Heart left ventricle (tissue), 16 donors: ENCODE measurements around the gene PLCB4. TPM values are rescaled to one million over a fixed set of nuclear protein-coding genes. Genes with fewer than 3 reads are reported as not detected.
"Not testable (repeated sequence)": the region's sequence is repeated elsewhere in the genome, so short reads cannot be mapped to it uniquely, and the experiment has no call there.

Experiments
- ATAC-seq, 4 donors: fragments of 200-7000 bp; cut with Tn5 transposase; one replicate each; pipeline ENCODE4 v1.9.1; 2020 to 2022; ENCODE audit warnings: moderate library complexity in 4 of 4, mild to moderate bottlenecking in 3 of 4, moderate number of reproducible peaks in 1 of 4
- DNase-seq, 5 donors: peaks; one replicate each; pipeline ENCODE4 v3.0.0-alpha.2; 2020
- H3K27ac ChIP-seq, 12 donors: fragments of 200-600 bp; sonication (generic) in 4 of 12; one replicate each; pipeline versions ENCODE4 v1.5.0 to v1.8.0; 2016 to 2022; ENCODE audit warnings: mild to moderate bottlenecking in 2 of 12
- H3K27me3 ChIP-seq, 9 donors: fragments of 200-600 bp; sonication (generic) in 2 of 9; one replicate each; pipeline versions ENCODE4 v1.5.1 to v1.8.0; 2016 to 2022; ENCODE audit warnings: mild to moderate bottlenecking in 3 of 9
- H3K36me3 ChIP-seq, 9 donors: fragments of 200-600 bp; sonication (generic) in 2 of 9; one replicate each; pipeline versions ENCODE4 v1.5.0 to v1.8.0; 2018 to 2022; ENCODE audit warnings: mild to moderate bottlenecking in 2 of 9
- H3K4me1 ChIP-seq, 12 donors: fragments of 200-600 bp; sonication (generic) in 4 of 12; one replicate each; pipeline versions ENCODE4 v1.5.0 to v1.8.0; 2016 to 2022; ENCODE audit warnings: mild to moderate bottlenecking in 3 of 12
- H3K4me3 ChIP-seq, 12 donors: fragments of 200-600 bp; sonication (generic) in 4 of 12; one replicate each; pipeline versions ENCODE4 v1.5.0 to v1.8.0; 2017 to 2022; ENCODE audit warnings: mild to moderate bottlenecking in 9 of 12, moderate library complexity in 4 of 12
- H3K9me3 ChIP-seq, 12 donors: fragments of 200-600 bp; sonication (generic) in 4 of 12; one replicate each; pipeline versions ENCODE4 v1.5.0 to v1.8.0; 2016 to 2022; ENCODE audit warnings: mild to moderate bottlenecking in 1 of 12
- POLR2A ChIP-seq, 2 donors: fragments of 450-650 bp; IDR thresholded peaks; one replicate each; pipeline ENCODE4 v1.6.1; 2017; ENCODE audit warnings: antibody characterized with exemption in 2 of 2, mild to moderate bottlenecking in 2 of 2, moderate library complexity in 2 of 2
- WGBS, 4 donors: extraction: QIAGEN DNeasy Blood & Tissue Kit in 2 of 4; methylation state at CpG; one replicate each; pipeline versions ENCODE4 v1.1.5 to v1.1.7; 2013 to 2018; 5-methylcytosine and 5-hydroxymethylcytosine counted together
- intact Hi-C, 10 donors: fragments of 100-400 bp; cut with DNase I; formaldehyde crosslinking; loops; one replicate each; pipeline versions ENCODE4 v1.11.1 to v1.14.2; 2022
- polyA plus RNA-seq, 2 donors: library from polyadenylated mRNA; stranded (reverse); fragments of 200-250 nt; gene quantifications; one replicate each; pipeline ENCODE4 v1.2.3, GENCODE V29; 2013
- total RNA-seq, 9 donors: library from RNA; depleted of rRNA in 2 of 9; stranded (reverse); fragments of >200 nt in 2 of 9; fragmentation: NEBNext Ultra II Directional in 3 of 9; extraction: Animal tissue kit (Norgen Biotek cat#: 25700) in 3 of 9; gene quantifications; one replicate each; pipeline versions ENCODE4 v1.1.0 to v1.2.4, GENCODE V29; 2016 to 2023
- TF ChIP-seq, protein P1 (sequence below), 12 donors: fragments of 200-600 bp; sonication (generic) in 4 of 12; IDR thresholded peaks; one replicate each; pipeline versions ENCODE4 v1.5.0 to v1.8.0; 2018 to 2022; ENCODE audit warnings: antibody characterized with exemption in 12 of 12, mild to moderate bottlenecking in 5 of 12
- donor health status: ischemic (EF 13 %, LVEDD 7.1; RV severe dilation, severe dysfunction).
- donor health status: healthy with polysubstance abuse.
- donor health status: DM: no; HTN: yes; CAD: no.
- donor health status: DM: no; HTN: no; CAD: no.
- donor health status: ischemic (EF 25% LVEDD 6.9; RV normal size, moderate dysfunction).
- donor health status: ischemic (EF 25% LVEDD 5.7; RV mildly dilated, moderate dysfunction).
- donor health status: healthy.
- donor health status: DM: yes; HTN: yes; CAD: no.
- donor health status: ischemic (EF 35%, LVEDD 5.7; RV mildly dilated, moderate dysfunction).
- donor health status: nonischemic (EF 11% LVEDD 7.7; RV severe dilation, severe dysfunction).
- donor health status: DM: yes; HTN: yes; CAD: no.
- donor health status: PGD.
- donor health status: ischemic (EF 29% LVEDD 5.4; RV normal size, mild dysfunction).
- donor health status: nonischemic (EF 23%, LVEDD 6.1; RV moderate dilation, normal function).

PLCB4 gene
- total and polyA plus RNA-seq, 11 donors = 8.4 to 31.8 (median 18.5) TPM

DNA sequence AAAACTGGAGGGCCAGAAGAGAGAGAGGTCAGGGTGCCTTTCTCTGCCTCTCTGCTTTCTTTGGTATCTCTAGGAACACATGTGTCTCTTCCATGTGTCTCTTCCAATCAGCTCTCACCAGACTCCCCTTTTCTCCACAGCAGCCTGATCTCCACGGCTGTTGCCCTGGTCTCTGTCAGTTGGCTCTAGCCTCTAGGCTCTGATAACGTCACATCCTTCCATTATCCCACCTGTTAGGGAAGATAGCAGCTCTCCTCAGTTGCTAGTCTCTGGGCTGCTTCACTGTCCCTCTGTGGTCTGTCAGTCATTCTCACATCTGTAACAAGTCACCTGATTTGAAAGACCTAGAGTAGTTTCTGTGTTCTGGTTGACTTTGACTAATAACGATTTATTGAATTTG lies 80.2 kb downstream of the PLCB4 start:
- Histone ChIP-seq H3K9me3 (peaks cover 0 to 13% (median 5%) of the 10 kb centered on the region in 12 donors), H3K36me3 (peaks cover 0 to 5% (median 0%) of the 10 kb centered on the region in 9 donors), H3K4me3 (no peak overlapping the region), H3K27me3 (no peaks in the 10 kb centered on the region), H3K4me1 (peaks cover 0 to 48% (median 28%) of the 10 kb centered on the region in 12 donors), H3K27ac (no peak overlapping the region)
- WGBS, 4 donors = 77 to 82% (median 78%) methylated on average over 3 of the region's 3 CpGs
- ATAC-seq (no peak), DNase-seq (no peak)
- TF ChIP-seq POLR2A (IDR thresholded peaks at IDR 0.05) = no peak
- TF ChIP-seq, protein P1, sequence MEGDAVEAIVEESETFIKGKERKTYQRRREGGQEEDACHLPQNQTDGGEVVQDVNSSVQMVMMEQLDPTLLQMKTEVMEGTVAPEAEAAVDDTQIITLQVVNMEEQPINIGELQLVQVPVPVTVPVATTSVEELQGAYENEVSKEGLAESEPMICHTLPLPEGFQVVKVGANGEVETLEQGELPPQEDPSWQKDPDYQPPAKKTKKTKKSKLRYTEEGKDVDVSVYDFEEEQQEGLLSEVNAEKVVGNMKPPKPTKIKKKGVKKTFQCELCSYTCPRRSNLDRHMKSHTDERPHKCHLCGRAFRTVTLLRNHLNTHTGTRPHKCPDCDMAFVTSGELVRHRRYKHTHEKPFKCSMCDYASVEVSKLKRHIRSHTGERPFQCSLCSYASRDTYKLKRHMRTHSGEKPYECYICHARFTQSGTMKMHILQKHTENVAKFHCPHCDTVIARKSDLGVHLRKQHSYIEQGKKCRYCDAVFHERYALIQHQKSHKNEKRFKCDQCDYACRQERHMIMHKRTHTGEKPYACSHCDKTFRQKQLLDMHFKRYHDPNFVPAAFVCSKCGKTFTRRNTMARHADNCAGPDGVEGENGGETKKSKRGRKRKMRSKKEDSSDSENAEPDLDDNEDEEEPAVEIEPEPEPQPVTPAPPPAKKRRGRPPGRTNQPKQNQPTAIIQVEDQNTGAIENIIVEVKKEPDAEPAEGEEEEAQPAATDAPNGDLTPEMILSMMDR (IDR thresholded peaks at IDR 0.05) = no peak
- intact Hi-C loops = loop anchor here in 1 of 10 donors (10.0 kb wide), 1 partner anchor 74 kb away; no protein-coding TSS in a partner anchor

DNA sequence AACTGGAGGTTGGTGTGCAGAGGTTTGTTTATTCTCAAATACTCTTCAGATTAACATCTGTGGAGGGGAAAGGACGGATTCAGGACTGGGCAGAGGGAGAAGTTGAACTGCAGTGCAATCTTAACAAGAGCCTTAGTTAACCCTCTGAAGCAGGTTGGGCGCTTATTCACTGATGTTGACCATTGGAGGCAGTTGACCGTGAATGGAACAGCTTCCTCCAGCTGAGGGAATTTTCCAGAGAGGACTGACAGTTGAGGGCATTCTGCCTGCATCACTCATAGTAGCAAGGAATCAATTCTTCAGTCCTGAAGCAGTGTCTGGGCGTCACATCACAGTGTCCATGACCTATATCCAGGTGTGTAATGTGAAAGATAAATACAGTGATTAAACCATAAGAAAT lies 80.9 kb downstream of the PLCB4 start:
- ATAC-seq (no peak), DNase-seq (no peak)
- no peak overlapping the region for H3K27ac ChIP-seq
- intact Hi-C loops = loop anchor here in 1 of 10 donors (10.0 kb wide), 1 partner anchor 75 kb away; no protein-coding TSS in a partner anchor
- no peak overlapping the region for H3K4me3 ChIP-seq
- H3K36me3 ChIP-seq = peaks cover 0 to 5% (median 0%) of the 10 kb centered on the region in 9 donors
- H3K27me3 ChIP-seq = no peaks in the 10 kb centered on the region
- peaks cover 0 to 43% (median 26%) of the 10 kb centered on the region in 12 donors for H3K4me1 ChIP-seq
- WGBS, 4 donors = 82 to 89% (median 86%) methylated on average over 4 of the region's 4 CpGs
- H3K9me3 ChIP-seq = peaks cover 0 to 13% (median 5%) of the 10 kb centered on the region in 12 donors
- TF ChIP-seq, protein P1 (IDR thresholded peaks at IDR 0.05) = no peak
- TF ChIP-seq POLR2A (IDR thresholded peaks at IDR 0.05) = no peak

DNA sequence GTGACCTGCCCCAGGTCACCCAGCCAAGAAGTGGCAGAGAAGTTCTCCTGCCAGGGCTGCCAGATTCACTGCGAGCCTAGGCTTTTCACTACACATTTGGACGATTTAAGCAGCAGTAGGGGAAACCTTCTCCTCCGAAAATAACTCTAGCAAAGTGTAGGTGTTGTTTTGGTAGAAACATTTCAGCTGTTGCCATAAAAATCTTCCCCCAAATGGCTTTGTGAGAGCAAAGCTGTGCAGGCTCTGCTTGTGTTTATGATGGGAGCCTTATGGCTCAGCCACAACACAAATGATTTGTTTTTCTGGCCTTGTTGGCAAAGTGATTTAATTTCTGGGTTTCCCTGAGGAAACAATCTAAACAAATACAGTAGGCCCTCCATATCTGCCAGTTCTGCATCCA lies 81.8 kb downstream of the PLCB4 start:
- TF ChIP-seq, protein P1 (IDR thresholded peaks at IDR 0.05) = no peak
- no peak for TF ChIP-seq POLR2A (IDR thresholded peaks at IDR 0.05)
- Histone ChIP-seq H3K27me3 (no peaks in the 10 kb centered on the region), H3K36me3 (peaks cover 0 to 5% (median 0%) of the 10 kb centered on the region in 9 donors), H3K9me3 (peaks cover 0 to 13% (median 5%) of the 10 kb centered on the region in 12 donors), H3K4me1 (peaks cover 0 to 35% (median 17%) of the 10 kb centered on the region in 12 donors), H3K27ac (no peak overlapping the region), H3K4me3 (no peak overlapping the region)
- intact Hi-C loops = no loop called here
- DNase-seq (no peak), ATAC-seq (no peak)
- WGBS, 4 donors = 61 to 72% (median 66%) methylated on average over 3 of the region's 3 CpGs

DNA sequence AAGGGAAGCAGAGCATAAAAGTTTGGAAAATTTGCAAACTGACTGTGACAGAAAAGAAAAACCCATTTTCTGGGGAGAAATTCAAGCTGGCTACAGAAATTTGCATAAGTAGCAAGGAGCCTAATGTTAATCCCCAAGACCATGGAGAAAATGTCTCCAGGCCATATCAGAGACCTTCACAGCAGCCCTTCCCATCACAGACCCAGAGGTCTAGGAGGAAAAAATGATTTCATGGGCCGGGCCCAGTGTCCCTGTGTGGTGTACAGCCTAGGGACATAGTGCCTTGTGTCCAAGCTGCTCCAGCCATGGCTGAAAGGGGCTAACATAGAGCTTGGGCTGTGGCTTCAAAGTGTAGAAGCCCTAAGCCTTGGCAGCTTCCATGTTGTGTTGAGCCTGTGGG lies 83.3 kb downstream of the PLCB4 start:
- H3K36me3 ChIP-seq, ATAC-seq, DNase-seq, H3K27ac ChIP-seq, H3K27me3 ChIP-seq, H3K4me3 ChIP-seq, intact Hi-C loops: not testable (repeated sequence)
- H3K4me1 ChIP-seq = peaks cover 0 to 37% (median 19%) of the 10 kb centered on the region in 12 donors
- 22 to 100% (median 72%) methylated on average over 1 of the region's 1 CpG for WGBS, 4 donors
- peaks cover 0 to 13% (median 5%) of the 10 kb centered on the region in 12 donors for H3K9me3 ChIP-seq
